Bronchial epithelial cell (primary cell): ENCODE measurements around the gene MAPK8IP2. TPM values are rescaled to one million over a fixed set of nuclear protein-coding genes. Genes with fewer than 3 reads are reported as not detected.

Experiments
- DNase-seq: peaks from one replicate; pipeline ENCODE4 v3.0.0-alpha.2; 2010; ENCODE audit warnings: low read depth
- FAIRE-seq: peaks from 2 replicates; lab custom pipeline; 2011; peaks lifted over from hg19 to GRCh38; lab: Jason Lieb, UNC
- H3K27me3 ChIP-seq: 2 replicates; pipeline ENCODE4 v1.5.1; 2011; ENCODE audit warnings: low read length; ENCODE audit not compliant: control insufficient read depth, insufficient read depth
- H3K36me3 ChIP-seq: 2 replicates; pipeline ENCODE4 v1.5.1; 2011; ENCODE audit warnings: low read length; ENCODE audit not compliant: control insufficient read depth, insufficient read depth
- H3K4me3 ChIP-seq: 2 replicates; pipeline ENCODE4 v1.5.1; 2011; ENCODE audit warnings: mild to moderate bottlenecking, low read depth, low read length, control low read depth
- total RNA-seq: library from RNA; depleted of rRNA; stranded (reverse); fragments of >200 nt; gene quantifications from 2 replicates; pipeline ENCODE4 v1.2.1, GENCODE V29; 2014
- TF ChIP-seq, protein P1 (sequence below): IDR thresholded peaks from 2 replicates; pipeline ENCODE4 v1.5.1; 2011; ENCODE audit warnings: mild to moderate bottlenecking, moderate library complexity, low read length, control low read depth, inconsistent platforms; ENCODE audit not compliant: insufficient read depth, severe bottlenecking

The MAPK8IP2 gene
- total RNA-seq, 1 donor from 2014 or later: 0.53 TPM

GRCh38 chr22:50626850-50627641 lies 26.5 kb downstream of the MAPK8IP2 start:
- Histone ChIP-seq H3K36me3 (peaks cover 8% of the 10 kb centered on the region), H3K27me3 (no peaks in the 10 kb centered on the region), H3K4me3 (peak overlapping the region; percentile 91)
- TF ChIP-seq, protein P1, sequence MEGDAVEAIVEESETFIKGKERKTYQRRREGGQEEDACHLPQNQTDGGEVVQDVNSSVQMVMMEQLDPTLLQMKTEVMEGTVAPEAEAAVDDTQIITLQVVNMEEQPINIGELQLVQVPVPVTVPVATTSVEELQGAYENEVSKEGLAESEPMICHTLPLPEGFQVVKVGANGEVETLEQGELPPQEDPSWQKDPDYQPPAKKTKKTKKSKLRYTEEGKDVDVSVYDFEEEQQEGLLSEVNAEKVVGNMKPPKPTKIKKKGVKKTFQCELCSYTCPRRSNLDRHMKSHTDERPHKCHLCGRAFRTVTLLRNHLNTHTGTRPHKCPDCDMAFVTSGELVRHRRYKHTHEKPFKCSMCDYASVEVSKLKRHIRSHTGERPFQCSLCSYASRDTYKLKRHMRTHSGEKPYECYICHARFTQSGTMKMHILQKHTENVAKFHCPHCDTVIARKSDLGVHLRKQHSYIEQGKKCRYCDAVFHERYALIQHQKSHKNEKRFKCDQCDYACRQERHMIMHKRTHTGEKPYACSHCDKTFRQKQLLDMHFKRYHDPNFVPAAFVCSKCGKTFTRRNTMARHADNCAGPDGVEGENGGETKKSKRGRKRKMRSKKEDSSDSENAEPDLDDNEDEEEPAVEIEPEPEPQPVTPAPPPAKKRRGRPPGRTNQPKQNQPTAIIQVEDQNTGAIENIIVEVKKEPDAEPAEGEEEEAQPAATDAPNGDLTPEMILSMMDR: no peak
- no peak for FAIRE-seq
- no peak for DNase-seq

DNA sequence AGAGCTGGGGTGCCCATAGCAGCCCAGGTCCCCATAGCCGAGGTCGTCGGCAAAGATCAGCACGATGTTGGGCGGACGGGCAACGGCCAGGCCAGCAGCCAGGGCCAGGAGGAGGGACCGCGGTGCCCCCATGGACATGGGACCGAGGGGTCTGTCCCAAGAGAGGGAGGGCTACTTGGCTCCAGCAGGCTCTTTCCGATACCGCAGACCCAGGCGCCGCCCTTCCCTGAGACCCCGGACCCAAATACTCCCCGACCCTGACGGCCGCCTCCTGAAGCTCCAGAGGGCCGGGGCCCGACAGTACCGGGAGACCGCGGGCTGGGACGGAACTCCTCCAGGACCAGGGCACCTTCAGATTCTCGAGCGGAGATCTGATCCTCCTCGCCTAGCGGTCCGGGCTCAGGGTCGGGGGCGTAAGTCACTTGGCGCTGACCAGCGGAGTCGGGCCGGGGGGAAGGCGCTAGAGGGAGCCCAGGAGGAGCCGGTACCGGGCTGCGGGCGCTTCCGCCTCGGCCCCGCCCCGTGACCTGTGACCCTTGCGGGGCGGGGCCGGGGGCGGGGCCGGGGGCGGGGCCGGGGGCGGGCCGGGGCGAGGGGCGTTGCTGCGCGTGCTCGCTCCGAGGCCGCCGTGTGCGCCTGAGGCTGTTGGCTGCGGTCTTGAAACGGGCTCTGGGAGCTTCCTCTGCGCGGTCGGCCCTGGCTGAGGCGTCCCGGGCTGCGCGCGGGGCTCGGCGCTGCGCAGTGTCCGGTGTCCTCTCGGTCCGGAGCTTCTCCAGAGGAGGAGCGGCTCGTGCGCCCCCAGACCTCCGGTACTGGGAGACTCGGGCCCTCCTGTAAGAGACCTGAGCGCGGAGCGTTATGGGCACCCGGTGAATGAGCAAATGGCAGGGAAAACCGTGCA lies 27.3 kb downstream of the MAPK8IP2 start, which contains the start of gene ARSA:
Gene ARSA, minus strand, starts transcription at position 511 of the 901 bp plus-strand sequence. Its CDS starts 373 bp downstream, at position 138.
- FAIRE-seq (no peak), DNase-seq (peak; percentile 60)
- Histone ChIP-seq H3K4me3 (peak within 1 kb of the TSS; percentile 91), H3K27me3 (no peaks in the 10 kb centered on the region), H3K36me3 (peaks cover 8% of the 10 kb centered on the region)
- TF ChIP-seq, protein P1: peak; percentile 56

GRCh38 chr22:50628543-50629134 lies 28.0 kb downstream of the MAPK8IP2 start:
- H3K27me3 ChIP-seq: no peaks in the 10 kb centered on the region
- H3K36me3 ChIP-seq: peaks cover 8% of the 10 kb centered on the region
- peak overlapping the region; percentile 91 for H3K4me3 ChIP-seq
- DNase-seq (no peak), FAIRE-seq (peak; percentile 98)
- TF ChIP-seq, protein P1: no peak

DNA sequence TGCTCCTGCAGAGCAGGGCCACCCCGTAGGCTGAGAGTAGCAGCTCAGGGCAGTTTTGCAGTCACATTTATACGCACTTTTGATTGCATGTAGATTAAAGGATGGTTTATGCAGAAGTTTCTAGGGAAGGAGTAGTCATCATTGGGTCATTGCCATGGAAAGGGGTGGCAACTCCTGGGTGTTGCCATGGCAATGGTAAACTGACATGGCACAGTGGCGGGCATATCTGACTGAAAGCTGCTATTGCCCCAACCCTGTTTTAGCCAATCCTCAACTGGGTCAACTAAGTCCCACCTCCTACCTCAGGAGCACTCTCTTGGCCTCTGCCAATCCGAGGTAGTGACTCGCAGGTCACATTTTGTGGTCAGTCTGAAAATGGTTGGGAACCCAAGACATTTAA lies 29.8 kb downstream of the MAPK8IP2 start:
- H3K4me3 ChIP-seq: no peak overlapping the region
- H3K27me3 ChIP-seq: no peaks in the 10 kb centered on the region
- DNase-seq: no peak
- FAIRE-seq: no peak
- peaks cover 6% of the 10 kb centered on the region for H3K36me3 ChIP-seq
- TF ChIP-seq, protein P1: no peak

DNA sequence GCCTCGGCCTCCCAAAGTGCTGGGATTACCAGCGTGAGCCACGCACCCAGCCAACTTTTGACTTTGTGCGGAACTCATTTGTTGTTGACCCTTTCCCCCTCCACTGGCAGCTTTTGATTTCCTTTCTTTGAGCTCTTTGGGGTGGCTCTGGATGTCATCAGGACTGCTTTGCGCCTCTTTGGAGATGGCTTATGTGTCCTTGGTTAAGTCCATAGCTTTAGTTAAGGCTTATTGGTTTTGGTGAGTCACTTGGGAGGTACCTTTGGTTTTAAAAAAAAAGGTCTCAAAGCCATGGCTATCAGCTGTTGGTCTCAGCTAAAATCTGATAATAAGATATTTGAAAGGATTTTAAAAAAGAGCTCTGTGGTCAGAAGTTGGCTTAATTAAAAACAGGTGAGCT lies 32.5 kb downstream of the MAPK8IP2 start:
- H3K36me3 ChIP-seq: no peaks in the 10 kb centered on the region
- TF ChIP-seq, protein P1: no peak
- no peak overlapping the region for H3K4me3 ChIP-seq
- H3K27me3 ChIP-seq: no peaks in the 10 kb centered on the region
- FAIRE-seq (no peak), DNase-seq (no peak)
